ENCODE results near the gene LRP1B.

GRCh38 chr2:141994066-141994465, 136.8 kb downstream of the LRP1B start:
- TF ChIP-seq CTCF (IDR thresholded peaks at IDR 0.05; ENCODE audit: low read length) (no peak), EZH2 (optimal IDR thresholded peaks at IDR 0.05; ENCODE audit: low read depth, low read length) (no peak), EZH2phosphoT487 (IDR thresholded peaks at IDR 0.05; ENCODE audit: low read length) (no peak)
